Measurements from ENCODE around the gene ECEL1.

DNA sequence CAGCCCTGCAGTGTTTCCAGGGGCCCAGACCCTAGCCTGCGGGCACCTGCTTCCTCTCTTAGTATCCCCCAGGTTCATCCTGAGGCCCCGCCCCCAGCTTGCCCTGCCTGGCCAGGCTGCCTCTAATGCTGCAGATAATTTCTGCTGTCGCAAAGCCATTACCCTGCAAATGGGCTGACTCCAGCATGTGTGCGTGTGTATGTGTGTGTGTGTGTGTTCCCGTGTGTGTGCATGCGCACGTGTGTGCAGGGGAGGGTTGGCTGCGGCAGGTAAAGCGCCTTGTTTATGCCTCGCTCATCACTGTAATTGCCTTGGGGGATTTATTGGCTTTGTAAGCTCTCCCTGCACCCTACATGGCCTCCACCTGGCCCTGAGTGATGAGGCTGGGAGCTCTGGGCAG lies 25.0 kb upstream of the ECEL1 start:
- TF ChIP-seq, protein P1, sequence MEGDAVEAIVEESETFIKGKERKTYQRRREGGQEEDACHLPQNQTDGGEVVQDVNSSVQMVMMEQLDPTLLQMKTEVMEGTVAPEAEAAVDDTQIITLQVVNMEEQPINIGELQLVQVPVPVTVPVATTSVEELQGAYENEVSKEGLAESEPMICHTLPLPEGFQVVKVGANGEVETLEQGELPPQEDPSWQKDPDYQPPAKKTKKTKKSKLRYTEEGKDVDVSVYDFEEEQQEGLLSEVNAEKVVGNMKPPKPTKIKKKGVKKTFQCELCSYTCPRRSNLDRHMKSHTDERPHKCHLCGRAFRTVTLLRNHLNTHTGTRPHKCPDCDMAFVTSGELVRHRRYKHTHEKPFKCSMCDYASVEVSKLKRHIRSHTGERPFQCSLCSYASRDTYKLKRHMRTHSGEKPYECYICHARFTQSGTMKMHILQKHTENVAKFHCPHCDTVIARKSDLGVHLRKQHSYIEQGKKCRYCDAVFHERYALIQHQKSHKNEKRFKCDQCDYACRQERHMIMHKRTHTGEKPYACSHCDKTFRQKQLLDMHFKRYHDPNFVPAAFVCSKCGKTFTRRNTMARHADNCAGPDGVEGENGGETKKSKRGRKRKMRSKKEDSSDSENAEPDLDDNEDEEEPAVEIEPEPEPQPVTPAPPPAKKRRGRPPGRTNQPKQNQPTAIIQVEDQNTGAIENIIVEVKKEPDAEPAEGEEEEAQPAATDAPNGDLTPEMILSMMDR (IDR thresholded peaks at IDR 0.05; ENCODE audit: insufficient read depth, low read length, poor library complexity, severe bottlenecking): no peak
- TF ChIP-seq EZH2phosphoT487 (conservative IDR thresholded peaks at IDR 0.05; ENCODE audit: low read length): no peak
